OCI-LY3 (cell line): ENCODE results near the gene NELL1.

Experiments
- CTCF ChIP-seq: fragments of 200-600, 300-600 bp; sonication (generic); IDR thresholded peaks from 2 replicates; pipeline ENCODE4 v1.5.1; 2014; ENCODE audit warnings: antibody characterized with exemption, low read length, low read depth
- EZH2phosphoT487 ChIP-seq: fragments of 200-600 bp; shearing (Covaris generic); IDR thresholded peaks from 2 replicates; pipeline ENCODE4 v1.6.1; 2018; ENCODE audit warnings: antibody characterized with exemption, mixed run types, low read depth

- TF ChIP-seq CTCF, result no peak
- TF ChIP-seq EZH2phosphoT487, result no peak
These were observed 400.5 kb downstream of the NELL1 start for GRCh38 chr11:21069909-21070308.
